Esophagus (tissue), 2 donors: ENCODE results near the gene PDE10A. TPM values are rescaled to one million over a fixed set of nuclear protein-coding genes. Genes with fewer than 3 reads are reported as not detected.

ENCODE experiments used
- H3K27ac ChIP-seq, 2 donors: one replicate each; pipeline ENCODE4 v1.5.1; 2013; ENCODE audit warnings: low read depth in 2 of 2, mild to moderate bottlenecking in 2 of 2, inconsistent platforms in 1 of 2, low read length in 1 of 2, moderate library complexity in 1 of 2
- H3K27me3 ChIP-seq, 2 donors: one replicate each; pipeline ENCODE4 v1.6.1; 2013; ENCODE audit warnings: low read length in 2 of 2, control low read depth in 1 of 2, mild to moderate bottlenecking in 1 of 2; ENCODE audit not compliant: insufficient read depth in 2 of 2, control insufficient read depth in 1 of 2
- H3K36me3 ChIP-seq, 2 donors: one replicate each; pipeline ENCODE4 v1.6.1; 2013; ENCODE audit warnings: low read length in 1 of 2; ENCODE audit not compliant: control insufficient read depth in 2 of 2, insufficient read depth in 2 of 2
- H3K4me1 ChIP-seq, 2 donors: one replicate each; pipeline ENCODE4 v1.6.1; 2013; ENCODE audit warnings: low read length in 1 of 2; ENCODE audit not compliant: control insufficient read depth in 2 of 2, insufficient read depth in 2 of 2
- H3K4me3 ChIP-seq, 2 donors: one replicate each; pipeline ENCODE4 v1.5.1; 2013; ENCODE audit warnings: low read length in 2 of 2, mild to moderate bottlenecking in 2 of 2, low read depth in 1 of 2, moderate library complexity in 1 of 2
- H3K9me3 ChIP-seq, 2 donors: one replicate each; pipeline ENCODE4 v1.6.1; 2013; ENCODE audit warnings: mild to moderate bottlenecking in 2 of 2, low read depth in 1 of 2, low read length in 1 of 2, moderate library complexity in 1 of 2; ENCODE audit not compliant: control insufficient read depth in 2 of 2, insufficient read depth in 1 of 2
- WGBS, 2 donors: extraction: QIAGEN DNeasy Blood & Tissue Kit; methylation state at CpG; one replicate each; pipeline ENCODE4 v1.1.7; 2013; 5-methylcytosine and 5-hydroxymethylcytosine counted together
- polyA plus RNA-seq, 2 donors: library from polyadenylated mRNA; stranded (reverse); fragments of 200-250 nt; gene quantifications; one replicate each; pipeline ENCODE4 v1.2.3, GENCODE V29; 2013
- donor health status: healthy with polysubstance abuse.
- donor health status: Bipolar disorder and iron deficiency.

Gene PDE10A
- polyA plus RNA-seq, 2 donors: 0.21 to 0.28 TPM

DNA sequence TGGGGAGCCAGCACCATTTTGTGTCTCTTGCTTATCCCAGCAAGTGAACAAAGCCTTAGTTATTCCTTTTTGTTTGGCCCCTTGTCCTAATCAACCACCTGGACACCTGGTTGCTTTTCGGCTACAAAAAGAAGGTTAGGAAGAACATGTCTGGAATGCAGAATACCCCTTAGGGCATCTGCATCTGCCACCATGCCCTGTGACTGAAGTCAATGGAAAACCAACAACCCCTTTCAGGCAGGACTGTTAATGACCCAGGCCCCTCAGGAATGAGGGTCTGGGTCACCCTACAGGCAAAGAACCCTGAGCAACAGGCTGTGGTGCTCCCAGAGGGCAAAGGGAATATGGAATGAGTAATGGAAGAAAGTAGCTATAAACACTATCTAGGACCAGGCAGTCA lies 78.5 kb downstream of the PDE10A start:
- Histone ChIP-seq H3K27me3 (no peaks in the 10 kb centered on the region), H3K4me3 (no peak overlapping the region), H3K9me3 (no peaks in the 10 kb centered on the region), H3K27ac (no peak overlapping the region), H3K36me3 (no peaks in the 10 kb centered on the region), H3K4me1 (no peaks in the 10 kb centered on the region)
- WGBS, 2 donors: 87 to 91% methylated on average over 1 of the region's 1 CpG

DNA sequence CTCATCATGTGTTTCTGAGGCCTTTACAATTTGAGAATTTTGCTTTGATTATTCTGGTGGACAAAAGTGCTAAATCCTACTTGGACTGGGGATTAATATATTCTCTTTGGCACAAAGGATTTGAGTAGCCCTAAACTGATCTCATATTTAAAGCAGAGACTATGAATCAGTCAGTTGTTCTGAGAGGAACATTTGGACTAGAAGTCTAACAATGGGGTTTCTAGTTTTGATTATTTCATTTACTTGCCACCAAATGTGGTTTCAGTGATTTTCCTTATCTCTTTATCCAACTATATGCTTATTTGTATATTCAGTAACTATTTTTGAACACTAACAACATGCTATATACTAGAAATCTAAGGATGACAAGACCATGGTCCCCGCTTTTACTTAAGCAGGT lies 81.4 kb downstream of the PDE10A start:
- Histone ChIP-seq H3K36me3 (no peaks in the 10 kb centered on the region), H3K4me3 (no peak overlapping the region), H3K9me3 (no peaks in the 10 kb centered on the region), H3K27ac (no peak overlapping the region), H3K27me3 (no peaks in the 10 kb centered on the region), H3K4me1 (no peaks in the 10 kb centered on the region)
- 91 to 98% methylated on average over 1 of the region's 1 CpG for WGBS, 2 donors

DNA sequence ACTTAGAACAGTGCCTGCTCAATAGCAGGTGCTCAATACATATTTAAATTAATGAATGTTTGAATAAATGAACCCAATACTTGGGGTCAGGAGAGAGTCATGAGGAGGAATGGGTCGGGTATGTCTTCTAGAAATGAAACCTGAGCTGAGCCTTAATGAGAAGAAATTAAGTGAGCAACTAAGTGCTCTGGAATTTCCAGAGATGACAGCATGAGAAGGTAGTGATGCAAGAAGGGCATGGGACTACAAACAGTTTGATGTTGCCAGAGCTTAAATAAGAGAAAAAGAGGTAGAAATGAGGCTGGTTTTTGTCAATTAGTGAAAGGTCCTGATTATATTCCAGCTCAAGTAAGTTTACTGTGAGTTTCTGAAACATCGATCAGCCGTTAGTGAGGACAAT lies 82.9 kb downstream of the PDE10A start:
- WGBS, 2 donors: 86 to 89% methylated on average over 3 of the region's 3 CpGs
- no peaks in the 10 kb centered on the region for H3K4me1 ChIP-seq
- no peaks in the 10 kb centered on the region for H3K27me3 ChIP-seq

DNA sequence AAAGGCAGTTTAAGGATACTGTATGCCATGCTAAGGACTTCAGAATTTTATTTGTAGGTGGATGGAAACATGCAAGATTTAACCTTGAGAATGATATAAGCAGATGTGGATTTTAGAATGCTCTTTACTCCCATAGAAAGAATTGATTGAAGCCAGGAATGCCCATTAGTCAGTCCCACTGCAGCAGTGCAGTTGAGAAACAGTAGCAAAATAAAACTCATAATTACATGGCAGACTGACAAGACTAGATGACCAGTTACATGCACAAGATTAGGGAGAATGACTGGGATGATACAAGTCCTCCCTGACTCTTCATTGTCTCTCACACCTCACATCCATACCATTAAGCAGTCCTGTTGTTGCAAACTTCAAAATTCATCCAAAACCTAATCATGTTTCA lies 83.9 kb downstream of the PDE10A start:
- H3K4me1 ChIP-seq: no peaks in the 10 kb centered on the region
- no peaks in the 10 kb centered on the region for H3K36me3 ChIP-seq
- no peak overlapping the region for H3K4me3 ChIP-seq
- H3K27me3 ChIP-seq: no peaks in the 10 kb centered on the region
- H3K27ac ChIP-seq: no peak overlapping the region
- H3K9me3 ChIP-seq: no peaks in the 10 kb centered on the region

More for the DNA sequence above, 82.9 kb downstream of the PDE10A start:
- Histone ChIP-seq H3K9me3 (no peaks in the 10 kb centered on the region), H3K36me3 (no peaks in the 10 kb centered on the region), H3K27ac (no peak overlapping the region), H3K4me3 (no peak overlapping the region)

DNA sequence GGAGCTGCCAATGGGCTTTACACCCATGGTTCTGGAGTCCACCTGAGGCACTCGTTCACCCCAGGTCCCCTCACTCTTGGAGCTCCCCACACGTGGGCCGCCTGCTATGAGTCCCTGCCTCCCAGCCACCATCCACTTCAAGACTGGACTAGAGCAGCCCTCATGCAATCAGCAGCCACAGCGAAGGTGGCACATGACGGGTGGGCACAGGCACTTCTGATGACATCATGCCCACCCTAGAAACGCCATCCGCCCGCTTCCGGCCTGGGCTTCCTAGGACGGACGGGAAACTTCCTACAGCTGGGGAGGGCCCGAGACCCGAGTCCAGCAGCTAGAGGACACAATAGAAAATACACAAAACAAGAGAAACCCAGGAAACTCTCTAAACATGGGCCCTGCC lies 85.5 kb downstream of the PDE10A start:
- no peak overlapping the region for H3K4me3 ChIP-seq
- no peaks in the 10 kb centered on the region for H3K4me1 ChIP-seq
- 88 to 90% methylated on average over 13 of the region's 13 CpGs for whole genome bisulfite sequencing, 2 donors
- no peak overlapping the region for H3K27ac ChIP-seq
- no peaks in the 10 kb centered on the region for H3K9me3 ChIP-seq
- no peaks in the 10 kb centered on the region for H3K36me3 ChIP-seq
- H3K27me3 ChIP-seq: no peaks in the 10 kb centered on the region

DNA sequence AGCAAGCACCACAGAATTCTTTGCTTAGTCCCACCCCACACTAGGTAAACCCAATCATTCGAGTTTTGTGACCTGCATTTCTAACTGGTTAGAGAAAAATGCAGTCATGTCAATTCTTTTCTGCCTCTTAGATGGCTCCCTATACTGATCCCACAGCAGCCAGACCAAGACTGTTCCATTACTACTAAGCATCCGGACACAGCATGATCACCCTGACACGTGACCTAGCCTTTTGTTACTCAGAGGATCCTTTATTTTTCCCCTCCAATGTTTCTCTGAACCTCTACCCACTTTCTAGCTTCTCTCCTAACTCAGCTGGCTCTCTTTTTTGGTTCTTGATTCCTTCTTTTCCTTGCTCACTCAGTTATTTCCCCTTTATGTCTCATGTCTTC lies 87.9 kb downstream of the PDE10A start:
- Histone ChIP-seq H3K9me3 (no peaks in the 10 kb centered on the region), H3K36me3 (no peaks in the 10 kb centered on the region), H3K4me1 (no peaks in the 10 kb centered on the region), H3K27ac (no peak overlapping the region), H3K4me3 (no peak overlapping the region), H3K27me3 (no peaks in the 10 kb centered on the region)
- WGBS, 2 donors: 62 to 65% methylated on average over 3 of the region's 3 CpGs

DNA sequence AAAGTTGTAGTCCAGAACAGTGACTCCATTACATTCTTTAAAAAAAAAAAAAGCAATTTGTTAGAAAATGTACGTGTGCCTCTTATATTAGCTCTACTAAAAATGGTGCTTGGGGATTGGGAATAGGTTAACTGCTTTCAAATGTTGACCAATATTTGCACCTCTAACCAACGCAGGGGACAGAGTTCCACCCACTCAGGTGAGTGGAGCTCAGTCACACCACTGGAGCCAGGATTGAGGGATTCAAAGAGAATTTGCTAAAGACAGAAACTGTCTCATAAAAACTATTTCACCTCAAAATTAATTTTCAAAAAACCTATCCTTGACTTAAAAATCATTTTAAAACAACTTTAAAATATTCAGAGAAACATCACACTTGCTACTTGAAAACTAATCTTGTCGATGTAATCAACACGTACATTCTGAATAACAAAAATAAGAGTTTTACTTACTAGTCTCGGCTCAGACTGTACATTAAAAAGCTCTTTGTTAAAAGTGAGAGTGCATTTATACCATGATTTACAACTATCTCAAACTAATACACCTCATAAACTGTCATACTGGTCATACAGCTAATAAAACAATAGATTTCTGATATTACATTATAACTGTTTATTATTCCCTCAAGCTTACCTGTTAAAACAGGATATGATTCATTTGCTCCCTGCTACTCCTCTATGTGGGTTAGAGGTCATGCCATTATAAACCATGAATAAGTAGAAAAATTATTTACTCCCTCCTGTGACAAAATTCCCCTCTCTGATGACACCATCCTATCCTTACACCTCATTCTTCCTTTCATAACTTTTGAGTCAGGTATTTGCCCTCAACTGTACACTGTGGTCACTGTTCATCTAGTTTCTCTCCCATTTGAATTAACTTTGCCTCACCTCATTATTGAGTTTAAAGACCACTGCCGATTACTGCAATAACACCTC lies 88.6 kb downstream of the PDE10A start:
- Histone ChIP-seq H3K9me3 (no peaks in the 10 kb centered on the region), H3K27ac (no peak overlapping the region), H3K27me3 (no peaks in the 10 kb centered on the region), H3K4me1 (no peaks in the 10 kb centered on the region), H3K36me3 (no peaks in the 10 kb centered on the region), H3K4me3 (no peak overlapping the region)
- 56 to 64% methylated on average over 6 of the region's 6 CpGs for WGBS, 2 donors

DNA sequence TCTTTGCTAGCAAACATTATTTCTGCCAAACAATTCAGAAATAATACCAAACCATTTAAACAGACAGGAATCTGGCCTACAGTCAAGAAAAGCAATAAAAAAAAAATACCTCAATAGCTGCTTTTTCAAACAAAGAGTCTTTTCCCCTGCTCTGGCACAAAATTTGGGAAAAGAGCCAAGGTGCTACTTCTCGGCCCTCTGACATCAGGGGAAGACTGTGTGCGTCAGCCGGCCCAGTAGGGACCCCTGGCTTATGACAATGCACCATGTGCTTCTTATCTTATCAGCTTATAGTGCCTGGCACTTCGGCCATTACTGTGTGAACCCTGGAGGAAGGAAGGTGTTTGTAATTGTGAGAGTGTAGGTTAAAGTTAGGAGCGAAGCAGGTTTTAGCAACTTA lies 89.4 kb downstream of the PDE10A start:
- Histone ChIP-seq H3K4me1 (no peaks in the 10 kb centered on the region), H3K36me3 (no peaks in the 10 kb centered on the region), H3K27me3 (no peaks in the 10 kb centered on the region), H3K4me3 (no peak overlapping the region), H3K27ac (no peak overlapping the region), H3K9me3 (no peaks in the 10 kb centered on the region)
- WGBS, 2 donors: 31 to 33% methylated on average over 5 of the region's 5 CpGs

DNA sequence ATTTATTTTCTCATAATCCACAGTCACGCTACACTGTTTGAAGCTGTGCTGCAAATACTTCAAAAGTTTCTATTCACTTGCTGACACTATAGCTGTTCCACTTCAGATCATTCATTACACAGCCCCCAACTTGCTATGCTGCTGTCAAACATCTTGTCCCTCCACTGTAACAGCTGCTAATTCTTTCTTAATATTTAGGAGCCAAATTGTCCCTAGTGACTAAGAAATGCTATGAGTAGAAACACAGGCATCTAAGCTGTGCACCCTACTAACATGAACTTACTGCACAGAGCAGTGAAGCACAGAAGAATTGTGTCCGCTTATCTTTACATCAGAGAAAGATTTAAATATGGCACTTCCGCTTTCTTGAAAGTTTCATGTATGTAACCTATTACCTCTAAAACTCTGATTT lies 91.3 kb downstream of the PDE10A start:
- 78 to 80% methylated on average over 3 of the region's 3 CpGs for WGBS, 2 donors
- no peaks in the 10 kb centered on the region for H3K4me1 ChIP-seq
- no peaks in the 10 kb centered on the region for H3K27me3 ChIP-seq
- H3K9me3 ChIP-seq: no peaks in the 10 kb centered on the region
- no peaks in the 10 kb centered on the region for H3K36me3 ChIP-seq
- H3K4me3 ChIP-seq: no peak overlapping the region
- H3K27ac ChIP-seq: no peak overlapping the region

DNA sequence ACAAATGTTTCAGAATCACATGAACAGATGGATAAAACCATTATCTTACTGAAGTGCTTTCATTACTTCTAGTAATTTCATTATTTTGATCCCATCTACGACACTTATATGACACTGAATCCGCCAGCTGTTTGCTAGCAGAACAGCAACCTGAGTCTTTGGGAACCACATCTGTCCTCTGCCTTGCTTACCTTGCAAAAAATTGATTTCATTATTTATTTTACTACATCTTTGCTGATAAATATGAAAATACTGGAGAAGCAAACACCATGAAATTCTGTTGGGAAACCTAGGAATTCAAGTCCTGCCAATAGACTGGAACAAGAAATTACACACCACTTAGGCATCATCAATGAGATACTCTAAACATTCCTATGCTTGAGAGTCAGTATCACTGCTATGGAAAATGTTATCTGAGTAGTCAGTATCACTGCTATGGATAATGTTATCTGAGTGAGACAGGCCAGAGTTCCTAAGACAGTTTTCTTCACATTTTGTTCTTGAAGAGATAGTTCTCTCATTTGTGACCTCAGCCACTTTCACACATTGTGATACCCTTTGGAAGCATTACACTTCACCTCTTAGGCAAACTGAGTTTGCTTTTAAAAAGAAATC lies 91.9 kb downstream of the PDE10A start:
- no peak overlapping the region for H3K27ac ChIP-seq
- WGBS, 2 donors: 67 to 94% methylated on average over 2 of the region's 2 CpGs
- H3K4me3 ChIP-seq: no peak overlapping the region
- H3K36me3 ChIP-seq: no peaks in the 10 kb centered on the region
- H3K4me1 ChIP-seq: no peaks in the 10 kb centered on the region
- no peaks in the 10 kb centered on the region for H3K27me3 ChIP-seq
- H3K9me3 ChIP-seq: no peaks in the 10 kb centered on the region
